ENCODE results near the gene GFY.

DNA sequence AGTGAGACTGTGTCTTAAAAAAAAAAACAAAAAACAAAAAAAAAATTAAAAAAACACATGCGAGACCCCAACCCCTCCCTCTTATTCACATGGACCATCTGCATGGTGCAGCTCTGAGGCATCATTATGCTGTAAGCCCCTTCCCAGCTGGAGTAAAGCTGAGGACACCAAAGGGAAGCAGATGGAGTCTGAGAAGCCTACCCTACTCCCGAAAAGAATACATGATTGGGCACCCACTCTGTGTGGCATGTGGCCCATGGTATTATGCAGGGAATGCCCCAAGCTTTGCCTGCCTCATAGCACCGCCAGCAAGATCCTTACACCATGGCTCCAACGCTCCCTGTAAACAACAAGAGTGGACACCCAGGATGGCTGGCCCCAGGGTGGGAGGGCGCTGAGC lies 6.7 kb upstream of the GFY start:
- TF ChIP-seq, protein P1, sequence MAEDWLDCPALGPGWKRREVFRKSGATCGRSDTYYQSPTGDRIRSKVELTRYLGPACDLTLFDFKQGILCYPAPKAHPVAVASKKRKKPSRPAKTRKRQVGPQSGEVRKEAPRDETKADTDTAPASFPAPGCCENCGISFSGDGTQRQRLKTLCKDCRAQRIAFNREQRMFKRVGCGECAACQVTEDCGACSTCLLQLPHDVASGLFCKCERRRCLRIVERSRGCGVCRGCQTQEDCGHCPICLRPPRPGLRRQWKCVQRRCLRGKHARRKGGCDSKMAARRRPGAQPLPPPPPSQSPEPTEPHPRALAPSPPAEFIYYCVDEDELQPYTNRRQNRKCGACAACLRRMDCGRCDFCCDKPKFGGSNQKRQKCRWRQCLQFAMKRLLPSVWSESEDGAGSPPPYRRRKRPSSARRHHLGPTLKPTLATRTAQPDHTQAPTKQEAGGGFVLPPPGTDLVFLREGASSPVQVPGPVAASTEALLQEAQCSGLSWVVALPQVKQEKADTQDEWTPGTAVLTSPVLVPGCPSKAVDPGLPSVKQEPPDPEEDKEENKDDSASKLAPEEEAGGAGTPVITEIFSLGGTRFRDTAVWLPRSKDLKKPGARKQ (CRISPR knock-in tag; IDR thresholded peaks at IDR 0.05) = no peak
- no peak for TF ChIP-seq CBX3 (IDR thresholded peaks at IDR 0.05; ENCODE audit: borderline replicate concordance in 1 of 2, low read length in 2 of 2)
- TF ChIP-seq MAFF (IDR thresholded peaks at IDR 0.05; ENCODE audit: low read length) = no peak
- TF ChIP-seq, protein P2, sequence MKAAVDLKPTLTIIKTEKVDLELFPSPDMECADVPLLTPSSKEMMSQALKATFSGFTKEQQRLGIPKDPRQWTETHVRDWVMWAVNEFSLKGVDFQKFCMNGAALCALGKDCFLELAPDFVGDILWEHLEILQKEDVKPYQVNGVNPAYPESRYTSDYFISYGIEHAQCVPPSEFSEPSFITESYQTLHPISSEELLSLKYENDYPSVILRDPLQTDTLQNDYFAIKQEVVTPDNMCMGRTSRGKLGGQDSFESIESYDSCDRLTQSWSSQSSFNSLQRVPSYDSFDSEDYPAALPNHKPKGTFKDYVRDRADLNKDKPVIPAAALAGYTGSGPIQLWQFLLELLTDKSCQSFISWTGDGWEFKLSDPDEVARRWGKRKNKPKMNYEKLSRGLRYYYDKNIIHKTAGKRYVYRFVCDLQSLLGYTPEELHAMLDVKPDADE (conservative IDR thresholded peaks at IDR 0.05; ENCODE audit: control insufficient read depth, low read depth, low read length) = no peak
- no peak for TF ChIP-seq MAFK (IDR thresholded peaks at IDR 0.05; ENCODE audit: low read length)
- TF ChIP-seq POLR2A (conservative IDR thresholded peaks at IDR 0.05) = no peak
- TF ChIP-seq, protein P3, sequence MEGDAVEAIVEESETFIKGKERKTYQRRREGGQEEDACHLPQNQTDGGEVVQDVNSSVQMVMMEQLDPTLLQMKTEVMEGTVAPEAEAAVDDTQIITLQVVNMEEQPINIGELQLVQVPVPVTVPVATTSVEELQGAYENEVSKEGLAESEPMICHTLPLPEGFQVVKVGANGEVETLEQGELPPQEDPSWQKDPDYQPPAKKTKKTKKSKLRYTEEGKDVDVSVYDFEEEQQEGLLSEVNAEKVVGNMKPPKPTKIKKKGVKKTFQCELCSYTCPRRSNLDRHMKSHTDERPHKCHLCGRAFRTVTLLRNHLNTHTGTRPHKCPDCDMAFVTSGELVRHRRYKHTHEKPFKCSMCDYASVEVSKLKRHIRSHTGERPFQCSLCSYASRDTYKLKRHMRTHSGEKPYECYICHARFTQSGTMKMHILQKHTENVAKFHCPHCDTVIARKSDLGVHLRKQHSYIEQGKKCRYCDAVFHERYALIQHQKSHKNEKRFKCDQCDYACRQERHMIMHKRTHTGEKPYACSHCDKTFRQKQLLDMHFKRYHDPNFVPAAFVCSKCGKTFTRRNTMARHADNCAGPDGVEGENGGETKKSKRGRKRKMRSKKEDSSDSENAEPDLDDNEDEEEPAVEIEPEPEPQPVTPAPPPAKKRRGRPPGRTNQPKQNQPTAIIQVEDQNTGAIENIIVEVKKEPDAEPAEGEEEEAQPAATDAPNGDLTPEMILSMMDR (IDR thresholded peaks at IDR 0.05 in 2 of 3, conservative IDR thresholded peaks at IDR 0.05 in 1 of 3; ENCODE audit: insufficient read depth in 2 of 3, low read depth in 1 of 3, low read length in 3 of 3) = no peak
- TF ChIP-seq, protein P4, sequence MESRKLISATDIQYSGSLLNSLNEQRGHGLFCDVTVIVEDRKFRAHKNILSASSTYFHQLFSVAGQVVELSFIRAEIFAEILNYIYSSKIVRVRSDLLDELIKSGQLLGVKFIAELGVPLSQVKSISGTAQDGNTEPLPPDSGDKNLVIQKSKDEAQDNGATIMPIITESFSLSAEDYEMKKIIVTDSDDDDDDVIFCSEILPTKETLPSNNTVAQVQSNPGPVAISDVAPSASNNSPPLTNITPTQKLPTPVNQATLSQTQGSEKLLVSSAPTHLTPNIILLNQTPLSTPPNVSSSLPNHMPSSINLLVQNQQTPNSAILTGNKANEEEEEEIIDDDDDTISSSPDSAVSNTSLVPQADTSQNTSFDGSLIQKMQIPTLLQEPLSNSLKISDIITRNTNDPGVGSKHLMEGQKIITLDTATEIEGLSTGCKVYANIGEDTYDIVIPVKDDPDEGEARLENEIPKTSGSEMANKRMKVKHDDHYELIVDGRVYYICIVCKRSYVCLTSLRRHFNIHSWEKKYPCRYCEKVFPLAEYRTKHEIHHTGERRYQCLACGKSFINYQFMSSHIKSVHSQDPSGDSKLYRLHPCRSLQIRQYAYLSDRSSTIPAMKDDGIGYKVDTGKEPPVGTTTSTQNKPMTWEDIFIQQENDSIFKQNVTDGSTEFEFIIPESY (CRISPR knock-in tag; IDR thresholded peaks at IDR 0.05) = no peak
- TF ChIP-seq ARID1B (IDR thresholded peaks at IDR 0.05) = no peak
- TF ChIP-seq CEBPB (tag; IDR thresholded peaks at IDR 0.05) = no peak
- no peak for TF ChIP-seq KLF6 (CRISPR knock-in tag; IDR thresholded peaks at IDR 0.05; ENCODE audit: borderline replicate concordance)
